Ovary (tissue), 9 donors: ENCODE data around the gene ANKIB1. TPM values are rescaled to one million over a fixed set of nuclear protein-coding genes. Genes with fewer than 3 reads are reported as not detected.

Experiments
- DNase-seq, 5 donors: peaks; one replicate each; pipeline ENCODE4 v3.0.0-alpha.2; 2019 to 2020
- H3K27ac ChIP-seq, 2 donors: fragments of 200-600 bp; one replicate each; pipeline versions ENCODE4 v1.5.1 to v1.8.0; 2019 to 2022
- H3K27me3 ChIP-seq: fragments of 200-600 bp; one replicate; pipeline ENCODE4 v1.8.0; 2022
- H3K36me3 ChIP-seq: fragments of 200-600 bp; sonication (generic); one replicate; pipeline ENCODE4 v1.5.1; 2019
- H3K4me1 ChIP-seq: one replicate; pipeline ENCODE4 v1.8.1; 2013; ENCODE audit warnings: mild to moderate bottlenecking, moderate library complexity; ENCODE audit not compliant: insufficient read depth
- H3K4me3 ChIP-seq: fragments of 200-600 bp; sonication (generic); one replicate; pipeline ENCODE4 v1.5.1; 2017
- H3K9me3 ChIP-seq, 2 donors: fragments of 200-600 bp in 1 of 2; sonication (generic) in 1 of 2; one replicate each; pipeline versions ENCODE4 v1.5.1 to v1.8.1; 2013 to 2019; ENCODE audit warnings: mild to moderate bottlenecking in 1 of 2, moderate library complexity in 1 of 2
- CTCF ChIP-seq, 3 donors: fragments of 450-650 bp in 2 of 3; fragments of 200-600 bp in 1 of 3; IDR thresholded peaks; one replicate each; pipeline versions ENCODE4 v1.5.1 to v1.8.0; 2016 to 2022; ENCODE audit warnings: antibody characterized with exemption in 3 of 3, mild to moderate bottlenecking in 1 of 3
- EP300 ChIP-seq: sonication (generic); formaldehyde crosslinking; IDR thresholded peaks from one replicate; pipeline ENCODE4 v1.6.1; 2017; ENCODE audit warnings: antibody characterized with exemption
- POLR2A ChIP-seq: fragments of 450-650 bp; IDR thresholded peaks from one replicate; pipeline ENCODE4 v1.6.1; 2017; ENCODE audit warnings: antibody characterized with exemption, mild to moderate bottlenecking, moderate library complexity
- WGBS, 3 donors: extraction: QIAGEN DNeasy Blood & Tissue Kit in 1 of 3; methylation state at CpG; one replicate each; pipeline versions ENCODE4 v1.1.5 to v1.1.7; 2013 to 2017; 5-methylcytosine and 5-hydroxymethylcytosine counted together
- intact Hi-C, 4 donors: fragments of 100-400 bp; cut with DNase I; formaldehyde crosslinking; loops; one replicate each; pipeline versions ENCODE4 v1.11.0 to v1.15.1; 2022 to 2023
- polyA plus RNA-seq, 2 donors: library from polyadenylated mRNA; stranded (reverse); fragments of 200-250 nt in 1 of 2; fragments of 350-450 nt in 1 of 2; fragmentation: Illumina TruSeq in 1 of 2; extraction: RNeasy Lipid Tissue Mini Kit (QIAGEN cat#74804) in 1 of 2; gene quantifications; one replicate each; pipeline ENCODE4 v1.2.3, GENCODE V29; 2013 to 2014
- total RNA-seq, 7 donors: library from RNA; depleted of rRNA in 2 of 7; stranded (reverse); fragments of >200 nt in 2 of 7; fragmentation: NEBNext Ultra II Directional in 3 of 7; extraction: Animal tissue kit (Norgen Biotek cat#: 25700) in 3 of 7; gene quantifications; one replicate each; pipeline versions ENCODE4 v1.1.0 to v1.2.4, GENCODE V29; 2016 to 2023
- donor health status: DM: no; HTN: no; CAD: no; lungs with moderate emphysema.
- donor health status: DM: no; HTN: no; CAD: no.
- donor health status: Bipolar disorder and iron deficiency.
- donor health status: DM: yes; HTN: yes; CAD: no.
- donor health status: DM: no; HTN: no; CAD: no.
- donor health status: DM: yes; HTN: yes; CAD: no.

Gene ANKIB1
- total and polyA plus RNA-seq, 9 donors, result 11.3 to 83.1 (median 60.1) TPM

- Histone ChIP-seq H3K4me3 (no peak overlapping the region), H3K27ac (peak overlapping the region in 1 of 2 donors; percentile 44), H3K4me1 (peaks cover 1% of the 10 kb centered on the region), H3K9me3 (no peaks in the 10 kb centered on the region), H3K27me3 (no peaks in the 10 kb centered on the region), H3K36me3 (no peaks in the 10 kb centered on the region)
- intact Hi-C loops, result no loop called here
- no peak for DNase-seq
- no peak for TF ChIP-seq EP300
- no peak for TF ChIP-seq POLR2A
- TF ChIP-seq CTCF (IDR thresholded peaks at IDR 0.05), result no peak
- 75 to 82% (median 77%) methylated on average over 3 of the region's 3 CpGs for WGBS, 3 donors
Observed at GRCh38 chr7:92292981-92293380, 47.2 kb downstream of the ANKIB1 start.

GRCh38 chr7:92293896-92294590, 48.3 kb downstream of the ANKIB1 start:
- TF ChIP-seq POLR2A, result no peak
- no peak for TF ChIP-seq EP300
- TF ChIP-seq CTCF (IDR thresholded peaks at IDR 0.05), result no peak
- Histone ChIP-seq H3K4me1 (peaks cover 1% of the 10 kb centered on the region), H3K9me3 (no peaks in the 10 kb centered on the region), H3K27ac (peak overlapping the region in 1 of 2 donors; percentile 44), H3K4me3 (peak overlapping the region; percentile 1), H3K36me3 (no peaks in the 10 kb centered on the region), H3K27me3 (no peaks in the 10 kb centered on the region)
- no peak for DNase-seq
- intact Hi-C loops, result no loop called here
- 6 to 17% (median 9%) methylated on average over 2 of the region's 2 CpGs for WGBS, 3 donors

GRCh38 chr7:92295391-92295790, 49.6 kb downstream of the ANKIB1 start:
- Histone ChIP-seq H3K4me1 (peaks cover 1% of the 10 kb centered on the region), H3K27ac (no peak overlapping the region), H3K36me3 (no peaks in the 10 kb centered on the region), H3K4me3 (no peak overlapping the region), H3K27me3 (no peaks in the 10 kb centered on the region), H3K9me3 (no peaks in the 10 kb centered on the region)
- TF ChIP-seq CTCF (IDR thresholded peaks at IDR 0.05) (no peak), POLR2A (no peak), EP300 (no peak)
- intact Hi-C loops, result no loop called here
- DNase-seq, result no peak
- WGBS, 3 donors, result 52 to 58% (median 54%) methylated on average over 1 of the region's 1 CpG

- Histone ChIP-seq H3K4me3 (no peak overlapping the region), H3K9me3 (no peaks in the 10 kb centered on the region), H3K27me3 (no peaks in the 10 kb centered on the region), H3K36me3 (no peaks in the 10 kb centered on the region), H3K4me1 (peaks cover 1% of the 10 kb centered on the region), H3K27ac (peak overlapping the region in 1 of 2 donors; percentile 19)
- TF ChIP-seq POLR2A (no peak), EP300 (no peak), CTCF (IDR thresholded peaks at IDR 0.05) (no peak)
- WGBS, 3 donors, result 77 to 85% (median 80%) methylated on average over 3 of the region's 3 CpGs
- no peak for DNase-seq
- intact Hi-C loops, result no loop called here
Observed at GRCh38 chr7:92296235-92296634, 50.5 kb downstream of the ANKIB1 start.
